DMS153 treated with DMSO at 0.1 percent for 48 hours (cell line): ENCODE measurements around the gene DPYD.

Experiments used
- DNase-seq: peaks from one replicate; lab custom pipeline; 2025; ENCODE audit not compliant: unreplicated experiment; lab: John Stamatoyannopoulos, UW

DPYD gene

DNA sequence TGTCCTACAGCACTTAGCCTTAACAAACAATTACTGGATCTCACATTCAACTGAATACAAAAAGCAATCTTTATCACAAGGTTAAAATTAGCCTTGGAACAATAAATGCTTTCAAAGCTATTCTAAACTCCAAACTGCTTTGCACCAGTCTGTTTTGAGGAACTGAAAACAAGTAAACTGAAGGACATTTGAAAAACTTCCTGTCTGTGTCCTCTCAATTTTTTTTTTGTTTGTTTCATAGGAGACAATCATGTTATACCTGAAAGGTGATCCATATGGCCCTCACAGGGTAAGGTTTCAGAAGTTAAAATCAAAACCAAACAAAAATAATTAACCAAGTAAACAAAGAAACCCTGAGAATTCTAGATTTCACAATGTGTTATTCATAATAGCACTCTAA lies 459.1 kb downstream of the DPYD start:
- DNase-seq: no peak

DNA sequence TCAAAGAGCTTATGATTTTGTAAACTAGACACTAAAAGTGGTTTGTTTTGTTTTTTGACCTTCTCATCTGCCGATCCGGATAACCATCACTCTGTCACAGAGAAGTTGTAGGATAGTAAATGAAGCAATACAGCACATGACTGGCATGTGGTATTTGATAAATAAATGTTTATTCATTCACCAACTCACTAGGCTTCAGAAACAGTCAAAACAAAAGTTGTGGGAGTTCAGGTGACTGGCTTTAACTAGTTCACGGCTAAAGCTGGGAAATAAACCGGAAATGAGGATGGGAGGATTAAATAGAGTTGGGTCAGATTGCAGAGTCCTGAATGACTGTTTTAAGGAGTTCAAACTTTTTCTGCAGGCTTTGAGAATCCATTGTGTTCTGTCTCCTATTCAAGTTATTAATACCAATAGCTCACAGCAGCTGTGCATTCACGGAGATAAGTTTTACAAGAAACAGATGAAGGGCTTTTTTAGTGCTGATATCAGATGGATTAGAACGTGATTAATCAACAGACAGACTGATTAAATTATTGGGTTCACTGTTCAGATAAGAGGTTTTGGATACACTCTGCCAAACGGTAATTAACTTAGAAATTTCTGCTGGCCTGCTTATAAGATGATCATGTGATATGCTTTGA lies 463.3 kb downstream of the DPYD start:
- no peak for DNase-seq

DNA sequence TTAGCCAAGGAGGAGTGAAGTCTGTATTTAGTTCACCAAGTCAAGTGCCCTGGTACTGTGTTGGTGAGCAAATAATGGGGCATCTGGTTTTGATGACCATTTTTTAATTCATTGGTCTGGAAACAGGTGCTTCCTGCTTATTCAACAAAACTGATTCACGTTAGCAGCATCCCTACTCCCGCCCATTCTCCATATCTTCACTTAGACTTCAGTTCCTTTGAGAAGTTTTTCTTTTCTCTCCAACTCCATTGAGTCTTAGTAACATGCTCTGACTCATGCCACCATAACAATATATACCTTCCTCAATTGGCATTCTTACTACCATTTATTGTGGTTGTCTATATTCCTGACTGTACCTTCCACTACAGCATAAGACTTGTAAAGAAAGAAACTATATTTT lies 468.9 kb downstream of the DPYD start:
- DNase-seq: no peak

DNA sequence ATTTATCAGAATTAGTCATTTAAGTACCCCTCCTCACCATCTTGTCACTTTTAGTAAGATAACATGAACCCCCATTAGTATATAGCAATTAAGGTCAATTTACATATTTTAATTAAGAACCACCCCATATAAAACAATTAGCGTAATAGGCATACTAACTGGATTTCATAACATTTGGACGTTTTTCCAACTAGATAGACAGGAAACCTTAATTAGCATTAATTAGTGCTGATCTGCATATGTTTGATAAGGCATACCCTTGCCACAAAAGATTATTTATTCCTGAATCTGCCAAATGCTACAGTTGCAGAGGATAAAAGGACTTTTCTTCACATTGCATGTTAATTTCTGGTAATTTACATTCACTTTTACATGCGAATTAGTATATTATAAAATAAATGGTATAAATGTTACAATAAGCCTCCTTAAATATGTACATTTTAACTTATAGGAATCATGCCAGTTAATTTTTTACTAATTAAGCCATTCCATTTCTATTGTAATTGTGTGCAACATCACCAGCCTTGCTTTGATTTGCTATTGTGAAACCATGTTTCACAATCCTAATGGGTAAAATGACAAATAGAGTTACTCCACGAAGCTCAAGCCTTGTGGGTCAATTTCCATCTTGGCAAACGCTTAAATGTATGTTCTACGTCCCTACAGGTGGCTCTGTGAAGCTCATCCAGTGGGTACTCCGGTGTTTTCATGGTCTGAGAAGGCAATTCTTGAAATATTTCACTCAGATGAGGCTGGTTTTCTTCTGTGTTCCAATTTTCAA lies 469.6 kb downstream of the DPYD start:
- DNase-seq: no peak

DNA sequence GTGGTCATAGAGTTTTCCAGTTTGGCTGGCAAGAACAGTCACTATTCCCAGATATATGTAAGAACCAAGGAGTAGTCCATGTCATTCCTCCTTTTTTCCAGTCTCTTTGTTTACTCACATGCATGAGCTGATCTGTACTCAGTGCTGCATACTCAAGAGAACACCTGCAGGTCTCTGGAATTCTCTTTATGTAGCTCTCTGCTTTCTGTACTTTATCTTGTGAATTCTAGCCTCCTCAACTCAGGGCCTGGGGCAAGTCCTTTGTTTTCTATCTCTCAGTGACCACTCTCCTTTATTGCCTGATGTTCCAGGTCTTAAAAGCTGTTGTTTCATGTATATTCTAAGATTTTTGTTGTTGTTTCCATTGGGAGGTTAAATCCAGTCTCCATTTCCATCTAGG lies 478.9 kb downstream of the DPYD start:
- DNase-seq: no peak

DNA sequence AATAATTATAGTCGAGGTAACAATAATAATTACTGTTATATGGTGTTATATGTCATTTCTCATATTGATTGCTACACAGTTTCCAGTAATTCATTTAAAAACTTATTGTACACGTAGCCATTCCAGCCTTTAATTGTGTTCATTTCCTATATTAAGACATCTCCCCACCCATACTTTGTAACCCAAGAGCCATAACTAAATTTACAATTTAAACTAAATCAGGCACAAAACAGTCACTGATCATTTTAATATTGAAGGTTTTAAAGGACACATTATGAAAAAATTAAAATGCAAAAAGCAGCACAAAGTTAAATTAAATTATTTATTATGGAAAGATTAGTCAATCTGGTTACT lies 487.0 kb downstream of the DPYD start:
- DNase-seq: no peak

DNA sequence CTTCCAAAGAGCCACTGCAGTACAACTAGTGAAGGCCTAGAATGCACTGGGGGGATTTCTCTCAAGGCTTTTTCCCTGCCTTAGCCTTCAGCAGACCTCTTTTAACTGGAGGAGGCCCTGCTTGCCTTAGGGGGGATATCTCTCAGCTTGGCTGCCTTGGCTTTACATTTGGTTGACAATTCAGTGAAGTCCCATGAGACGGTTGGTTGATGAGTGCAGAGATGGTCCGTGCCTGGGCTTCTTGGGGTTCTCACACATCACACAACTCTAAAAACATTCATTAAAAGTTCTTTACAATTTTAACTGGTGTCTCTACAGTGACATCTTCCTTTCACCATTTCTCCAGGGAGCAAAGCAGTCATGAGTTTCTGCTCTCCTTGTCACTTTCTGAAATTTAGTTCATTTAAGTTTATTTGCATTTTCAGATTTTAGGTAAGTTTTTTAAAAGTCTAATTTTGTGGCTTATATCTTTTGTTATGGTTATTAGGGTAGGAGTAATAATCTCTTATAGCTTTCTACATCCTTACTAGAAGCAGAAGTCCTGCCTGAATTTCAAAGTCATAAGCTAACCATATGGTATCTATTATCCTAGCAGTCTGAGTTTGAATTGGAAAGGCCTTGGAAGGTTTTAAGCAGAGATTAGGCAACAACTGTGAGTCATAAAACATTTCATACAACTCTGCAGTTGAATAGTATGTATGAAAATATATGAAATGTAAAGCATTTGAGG lies 487.6 kb downstream of the DPYD start:
- no peak for DNase-seq

DNA sequence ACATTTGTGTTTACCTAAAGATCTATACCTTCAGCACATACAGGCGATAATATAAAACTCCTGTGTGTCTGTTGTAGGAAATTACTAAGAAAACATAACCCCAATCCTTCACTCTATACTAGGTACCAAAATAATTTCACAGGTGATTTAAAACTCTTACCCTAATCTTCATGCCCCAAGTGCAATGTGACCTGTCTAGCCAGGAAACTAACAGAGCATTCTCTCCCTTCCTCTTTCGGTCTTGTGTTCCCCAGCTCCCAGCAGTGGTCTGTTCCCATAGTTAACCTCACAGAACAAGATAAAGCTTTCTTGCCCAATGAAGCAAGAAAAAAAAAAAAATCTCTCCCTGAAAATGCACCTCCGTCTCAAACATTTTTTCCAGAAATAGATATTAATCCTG lies 493.5 kb downstream of the DPYD start:
- no peak for DNase-seq

DNA sequence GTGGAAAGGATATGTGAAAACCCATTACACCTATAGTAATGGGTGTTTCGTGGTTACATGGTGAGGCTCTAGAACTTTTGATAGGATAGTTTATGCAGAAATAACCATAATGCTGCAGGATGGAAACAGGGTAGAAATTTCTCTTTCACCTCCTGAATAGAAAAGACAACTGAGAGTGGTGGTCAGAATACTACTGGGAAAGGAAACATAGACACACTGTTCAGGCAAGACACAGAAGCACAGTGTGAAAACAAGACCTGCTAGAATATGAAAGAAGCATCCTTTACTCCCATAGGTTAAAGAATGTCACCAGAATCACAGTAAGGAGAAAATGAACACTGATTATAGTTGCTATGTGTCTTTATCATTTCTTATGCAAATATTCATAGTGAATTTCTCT lies 496.6 kb downstream of the DPYD start:
- DNase-seq: no peak

DNA sequence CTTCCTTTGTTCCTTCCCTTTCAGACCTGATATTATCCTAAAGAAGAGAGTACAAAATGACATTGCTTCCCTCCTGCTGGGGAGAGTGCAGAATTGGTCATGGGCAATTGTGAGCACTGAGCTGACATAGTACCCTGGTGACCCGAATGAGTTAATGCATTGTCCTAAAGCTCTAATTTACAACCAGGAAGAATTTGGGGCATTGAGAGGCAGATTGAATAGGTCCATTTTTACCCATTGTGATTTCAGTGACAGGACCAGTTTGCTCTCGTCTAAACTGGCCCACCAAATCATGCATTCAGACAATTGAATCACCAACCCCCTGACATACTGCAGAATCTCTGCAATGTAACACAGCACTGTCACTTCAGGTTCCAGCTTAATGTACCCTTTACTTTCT lies 497.4 kb downstream of the DPYD start:
- DNase-seq: no peak

DNA sequence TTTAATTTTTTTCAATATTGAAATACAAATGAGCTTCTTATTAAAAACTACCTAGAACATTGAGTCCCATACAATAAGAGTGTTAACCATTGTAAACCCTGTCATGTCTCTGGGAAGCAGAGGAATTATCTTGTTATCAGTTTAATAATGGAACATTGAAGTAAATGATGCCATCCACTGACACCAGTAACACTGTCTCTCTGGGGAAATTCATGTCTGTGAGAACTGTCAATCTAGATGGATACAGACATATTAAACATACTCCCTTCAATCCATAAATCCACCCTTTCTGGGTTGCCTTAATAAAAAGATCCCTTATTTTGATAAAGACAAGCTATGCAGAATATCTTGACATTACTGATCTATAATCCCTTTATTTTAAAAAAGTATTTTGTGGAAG lies 503.2 kb downstream of the DPYD start:
- DNase-seq: no peak

DNA sequence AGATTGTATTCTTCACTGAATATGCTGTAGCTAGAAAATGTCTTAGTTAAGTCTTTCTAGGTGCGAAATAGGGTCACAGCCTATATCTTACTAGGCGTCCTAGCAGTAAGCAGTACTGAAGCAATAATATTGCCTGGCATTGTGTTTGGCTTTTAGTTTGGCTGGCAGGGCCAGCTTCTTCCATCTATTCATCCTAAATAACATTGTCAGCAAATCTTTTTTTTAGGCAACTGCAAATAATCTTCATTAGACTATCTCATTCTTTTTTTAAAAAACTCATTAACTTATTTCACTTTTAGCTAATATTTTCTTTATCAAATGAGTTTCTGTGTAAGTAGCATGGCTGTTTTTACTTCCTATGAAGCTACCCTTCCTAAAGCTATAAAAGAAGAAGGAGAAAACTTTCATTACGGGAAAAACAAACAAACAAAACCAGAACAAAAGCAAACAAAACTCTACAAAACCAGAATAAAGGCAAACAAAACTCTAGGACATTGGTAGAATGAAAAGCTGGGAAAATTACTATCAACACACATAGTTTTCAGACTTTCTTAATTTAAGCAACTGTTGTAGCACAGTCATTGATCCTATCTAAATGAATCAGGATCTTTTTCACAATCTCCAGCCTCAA lies 506.0 kb downstream of the DPYD start:
- no peak for DNase-seq

DNA sequence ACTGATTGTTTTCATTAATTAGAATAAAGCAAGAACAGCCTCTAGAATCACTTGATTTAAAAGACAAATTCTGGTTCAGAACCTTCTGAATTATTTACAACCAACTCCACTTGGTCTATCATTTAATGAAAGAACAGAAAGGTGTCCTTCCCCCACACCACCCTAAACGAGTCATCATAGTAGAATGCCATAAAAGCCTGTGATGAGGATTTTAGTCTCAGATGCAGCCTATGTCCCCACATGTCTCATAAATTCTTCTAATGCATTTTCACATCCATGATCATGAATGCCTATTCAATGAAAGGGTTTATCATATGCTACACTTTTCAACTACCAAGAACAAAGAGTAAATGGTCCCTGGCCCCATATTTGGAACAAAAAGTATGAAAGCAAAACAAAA lies 508.1 kb downstream of the DPYD start:
- no peak for DNase-seq

DNA sequence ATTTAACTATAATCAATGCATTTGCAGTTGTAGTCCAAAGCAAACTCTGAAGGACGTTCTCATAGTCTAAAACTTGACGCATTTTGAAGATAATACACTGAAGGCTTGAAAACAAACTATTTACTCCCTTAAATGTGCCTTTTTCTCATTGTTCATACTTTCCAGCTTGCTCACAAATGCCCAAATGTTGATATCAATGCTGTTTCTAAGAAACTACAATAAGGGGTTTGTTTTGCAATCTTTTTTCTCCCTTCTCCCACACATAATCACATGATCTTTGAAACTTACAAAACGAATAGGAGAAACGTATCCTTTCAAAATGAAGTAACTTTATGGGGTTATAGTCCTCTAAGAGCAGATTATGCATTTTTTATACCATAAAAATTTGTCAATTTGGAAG lies 508.7 kb downstream of the DPYD start:
- DNase-seq: no peak

DNA sequence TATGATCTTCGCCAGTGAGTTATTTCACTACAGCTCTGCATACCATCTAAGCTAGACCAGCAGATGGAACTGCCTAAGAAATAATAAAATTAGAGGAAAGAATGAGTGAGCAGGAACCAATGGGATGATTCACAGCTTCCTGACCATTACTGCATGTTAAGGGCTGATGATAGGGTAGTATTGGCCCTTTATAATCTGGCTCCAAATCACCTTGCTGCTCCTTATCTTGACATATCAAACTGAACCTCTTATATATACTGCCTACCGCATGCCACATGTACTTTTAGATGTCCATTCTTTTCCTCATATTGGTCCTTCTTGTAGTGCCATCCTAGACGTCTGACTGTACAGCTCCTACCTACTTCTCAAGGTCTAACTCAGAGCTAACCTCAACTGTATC lies 524.4 kb downstream of the DPYD start:
- DNase-seq: no peak

DNA sequence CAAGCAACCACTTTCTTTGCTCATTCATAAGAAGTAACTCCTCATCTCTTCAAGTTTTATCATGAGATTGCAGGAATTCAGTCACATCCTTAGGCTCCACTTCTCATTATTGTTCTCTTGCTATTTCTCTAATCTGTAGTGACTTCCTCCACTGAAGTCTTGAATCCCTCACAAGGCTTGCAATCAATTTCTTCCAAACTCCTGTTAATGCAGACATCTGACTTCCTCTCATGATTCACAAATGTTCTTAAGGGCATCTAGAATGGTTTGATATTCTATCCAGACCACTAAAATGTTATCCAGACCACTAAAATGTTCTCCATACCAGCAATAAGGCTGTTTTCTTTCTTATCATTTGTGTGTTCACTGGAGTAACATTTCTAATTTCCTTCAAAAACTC lies 528.1 kb downstream of the DPYD start:
- DNase-seq: no peak

DNA sequence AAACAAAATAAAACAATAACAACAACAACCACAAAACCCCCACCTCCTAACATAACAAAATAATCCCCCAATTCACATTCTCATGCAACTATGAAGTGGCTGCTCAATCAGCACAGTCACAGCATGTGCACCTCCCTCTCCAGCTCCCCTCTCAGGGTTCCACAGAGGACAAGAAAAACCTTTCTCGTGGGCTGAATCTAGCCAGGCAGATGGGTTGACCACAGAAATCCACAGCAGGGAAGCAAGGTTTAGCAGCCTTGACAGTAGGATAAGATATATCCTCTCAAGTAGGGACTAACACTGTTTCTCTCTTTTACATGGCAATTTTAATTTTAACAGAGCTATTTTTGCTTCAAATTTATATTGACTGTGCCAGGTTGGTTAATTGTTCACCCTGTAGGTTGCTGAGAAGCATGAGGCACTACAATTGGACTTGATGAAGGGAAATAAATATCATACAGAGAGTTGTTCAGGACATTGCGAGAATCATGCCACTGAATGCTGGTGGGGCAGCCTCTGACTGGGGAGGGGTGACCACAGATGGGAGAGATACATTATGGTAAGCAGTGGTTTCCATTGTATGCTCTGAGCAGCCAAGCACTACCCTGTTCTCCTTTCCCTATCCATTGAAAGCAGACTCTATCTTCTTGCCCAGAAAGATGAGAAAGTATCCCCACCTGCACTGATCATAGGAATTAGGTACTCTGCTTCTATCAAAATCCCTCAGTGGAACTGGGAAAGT lies 535.1 kb downstream of the DPYD start:
- DNase-seq: no peak

DNA sequence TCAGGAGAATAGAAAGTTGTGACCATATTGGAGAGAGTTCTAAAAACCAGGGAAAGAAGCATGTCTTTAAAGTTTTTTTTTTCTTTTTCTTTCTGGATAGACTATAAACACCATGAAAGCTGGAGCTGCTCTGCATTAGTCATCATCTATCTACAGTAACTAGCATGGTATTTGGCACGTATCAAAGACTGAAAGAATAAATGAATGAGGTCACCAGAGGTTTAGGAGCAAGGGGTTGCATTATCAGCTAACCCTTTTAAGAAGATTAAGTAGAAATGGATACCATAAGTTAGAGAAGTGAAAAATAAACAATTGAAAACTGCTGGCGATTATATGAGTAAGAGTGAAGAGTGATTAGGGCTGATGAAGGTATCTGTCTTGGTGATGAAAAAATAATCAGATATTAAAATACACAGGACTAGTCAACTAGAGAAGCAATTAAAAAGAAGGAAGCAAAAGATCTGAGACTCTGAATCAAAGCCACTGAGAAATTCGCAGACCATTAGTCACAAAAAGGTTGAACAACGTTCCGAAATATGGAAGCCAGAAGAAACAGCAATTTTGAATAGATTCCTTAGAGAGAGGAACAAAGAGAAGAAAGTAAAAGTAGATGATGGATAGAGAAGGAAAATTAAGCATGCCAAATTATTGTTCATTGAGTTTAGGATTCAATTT lies 536.4 kb downstream of the DPYD start:
- DNase-seq: no peak

DNA sequence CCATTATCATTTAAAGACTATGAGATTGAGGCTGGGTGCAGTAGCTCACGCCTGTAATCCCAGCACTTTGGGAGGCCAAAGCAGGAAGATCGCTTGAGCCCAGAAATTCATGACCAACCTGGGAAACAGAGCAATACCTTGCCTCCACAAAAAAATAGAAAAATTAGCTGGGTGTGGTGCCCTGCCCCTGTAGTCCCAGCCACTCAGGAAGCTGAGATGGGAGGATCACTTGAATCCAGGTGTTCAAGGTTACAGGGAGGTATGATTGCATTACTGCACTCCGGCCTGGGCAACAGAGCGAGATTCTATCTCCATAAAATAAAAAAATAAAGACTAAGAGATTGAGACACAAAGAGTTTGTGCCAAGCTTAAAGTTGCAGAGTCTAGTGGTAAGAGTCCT lies 537.0 kb downstream of the DPYD start:
- no peak for DNase-seq

DNA sequence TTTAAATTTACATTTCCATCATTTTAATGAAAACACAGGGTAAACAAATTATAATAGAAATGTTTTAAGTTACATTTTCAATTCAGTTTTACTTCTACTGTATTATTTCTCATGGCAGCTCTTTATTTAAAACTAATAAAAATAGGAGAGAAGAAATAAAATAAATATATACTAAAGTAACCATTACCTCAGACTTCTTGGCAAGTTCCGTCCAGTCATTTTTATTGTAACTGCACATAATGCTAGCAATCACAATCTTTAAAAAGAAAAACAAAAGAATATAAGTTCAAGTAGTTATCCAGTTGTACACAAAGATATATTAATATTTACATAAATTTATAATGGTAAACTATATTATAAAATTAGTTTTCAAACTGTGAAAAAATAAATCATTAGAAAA lies 538.6 kb downstream of the DPYD start:
- DNase-seq: no peak
